Loucy (cell line): Measurements from ENCODE around the gene SMARCE1.

ENCODE experiments used
- H2AFZ ChIP-seq: fragments of 200-600 bp; sonication (generic); 2 replicates; pipeline ENCODE4 v1.6.0; 2016; ENCODE audit warnings: antibody characterized with exemption, mild to moderate bottlenecking, low read length, moderate library complexity
- H3F3A ChIP-seq: fragments of 200-600 bp; 2 replicates; pipeline ENCODE4 v1.6.0; 2016; ENCODE audit warnings: antibody characterized with exemption, low read depth, mild to moderate bottlenecking
- H3K27me3 ChIP-seq: fragments of 200-600 bp; sonication (generic); 2 replicates; pipeline ENCODE4 v1.6.1; 2014; ENCODE audit warnings: low read length, mild to moderate bottlenecking; ENCODE audit not compliant: insufficient read depth, poor library complexity, severe bottlenecking
- H3K36me3 ChIP-seq: fragments of 200-600 bp; sonication (generic); 2 replicates; pipeline ENCODE4 v1.6.1; 2016; ENCODE audit warnings: low read length; ENCODE audit not compliant: insufficient read depth
- H3K4me1 ChIP-seq: fragments of 200-600 bp; sonication (generic); 2 replicates; pipeline ENCODE4 v1.5.1; 2014; ENCODE audit warnings: low read length, mild to moderate bottlenecking; ENCODE audit not compliant: insufficient read depth, poor library complexity, severe bottlenecking
- H3K4me2 ChIP-seq: fragments of 200-600 bp; sonication (generic); 2 replicates; pipeline ENCODE4 v1.6.0; 2014; ENCODE audit warnings: antibody characterized with exemption, low read length, low read depth, mild to moderate bottlenecking; ENCODE audit not compliant: poor library complexity, severe bottlenecking
- H3K4me3 ChIP-seq: fragments of 200-600 bp; sonication (generic); 2 replicates; pipeline ENCODE4 v1.5.1; 2014; ENCODE audit warnings: low read length, mild to moderate bottlenecking, mixed read lengths; ENCODE audit not compliant: poor library complexity, severe bottlenecking
- H3K79me2 ChIP-seq: fragments of 200-600 bp; sonication (generic); 2 replicates; pipeline ENCODE4 v1.6.1; 2014; ENCODE audit warnings: low read length; ENCODE audit not compliant: insufficient read depth
- H3K9ac ChIP-seq: fragments of 200-600 bp; sonication (generic); 2 replicates; pipeline ENCODE4 v1.6.0; 2014; ENCODE audit warnings: mild to moderate bottlenecking, low read depth, low read length, moderate library complexity; ENCODE audit not compliant: poor library complexity, severe bottlenecking
- H3K9me2 ChIP-seq: fragments of 200-600 bp; sonication (generic); replicated peaks from 2 replicates; pipeline ENCODE4 v1.6.1; 2016; ENCODE audit warnings: low read depth, low read length, mixed read lengths
- H3K9me3 ChIP-seq: fragments of 200-600 bp; sonication (generic); 2 replicates; pipeline ENCODE4 v1.6.1; 2014; ENCODE audit warnings: mild to moderate bottlenecking, antibody characterized with exemption, low read length, low read depth; ENCODE audit not compliant: insufficient read depth
- H4K20me1 ChIP-seq: fragments of 200-600 bp; sonication (generic); 2 replicates; pipeline ENCODE4 v1.6.0; 2014; ENCODE audit warnings: antibody characterized with exemption, low read length, mild to moderate bottlenecking; ENCODE audit not compliant: insufficient read depth, poor library complexity, severe bottlenecking
- CTCF ChIP-seq: fragments of 200-600 bp; sonication (generic); conservative IDR thresholded peaks from 2 replicates; pipeline ENCODE4 v1.5.1; 2014; ENCODE audit warnings: mild to moderate bottlenecking, antibody characterized with exemption, low read length
- EZH2phosphoT487 ChIP-seq: fragments of 200-600 bp; IDR thresholded peaks from 2 replicates; pipeline ENCODE4 v1.6.1; 2018; ENCODE audit warnings: antibody characterized with exemption, mild to moderate bottlenecking, moderate library complexity, borderline replicate concordance

Gene SMARCE1

GRCh38 chr17:40576113-40576740, 71.4 kb downstream of the SMARCE1 start:
- Histone ChIP-seq H3K4me1 (peaks cover 8% of the 10 kb centered on the region), H3K9me2 (no peaks in the 10 kb centered on the region), H3K27me3 (no peaks in the 10 kb centered on the region), H4K20me1 (no peaks in the 10 kb centered on the region), H3F3A (no peaks in the 10 kb centered on the region), H3K9me3 (no peaks in the 10 kb centered on the region; the same call in 1 of the 2 replicates), H2AFZ (no peak overlapping the region), H3K4me2 (no peak overlapping the region), H3K36me3 (no peaks in the 10 kb centered on the region), H3K79me2 (no peaks in the 10 kb centered on the region), H3K9ac (no peak overlapping the region), H3K4me3 (no peak overlapping the region)
- TF ChIP-seq EZH2phosphoT487 (no peak), CTCF (no peak)
